ENCODE data around the gene TTC31.
"Not testable (repeated sequence)": the region's sequence is repeated elsewhere in the genome, so short reads cannot be mapped to it uniquely, and the experiment has no call there.

Gene TTC31
- 5.8 to 24.9 (median 17.6) reads per million in 18 experiments for total RNA-seq

DNA sequence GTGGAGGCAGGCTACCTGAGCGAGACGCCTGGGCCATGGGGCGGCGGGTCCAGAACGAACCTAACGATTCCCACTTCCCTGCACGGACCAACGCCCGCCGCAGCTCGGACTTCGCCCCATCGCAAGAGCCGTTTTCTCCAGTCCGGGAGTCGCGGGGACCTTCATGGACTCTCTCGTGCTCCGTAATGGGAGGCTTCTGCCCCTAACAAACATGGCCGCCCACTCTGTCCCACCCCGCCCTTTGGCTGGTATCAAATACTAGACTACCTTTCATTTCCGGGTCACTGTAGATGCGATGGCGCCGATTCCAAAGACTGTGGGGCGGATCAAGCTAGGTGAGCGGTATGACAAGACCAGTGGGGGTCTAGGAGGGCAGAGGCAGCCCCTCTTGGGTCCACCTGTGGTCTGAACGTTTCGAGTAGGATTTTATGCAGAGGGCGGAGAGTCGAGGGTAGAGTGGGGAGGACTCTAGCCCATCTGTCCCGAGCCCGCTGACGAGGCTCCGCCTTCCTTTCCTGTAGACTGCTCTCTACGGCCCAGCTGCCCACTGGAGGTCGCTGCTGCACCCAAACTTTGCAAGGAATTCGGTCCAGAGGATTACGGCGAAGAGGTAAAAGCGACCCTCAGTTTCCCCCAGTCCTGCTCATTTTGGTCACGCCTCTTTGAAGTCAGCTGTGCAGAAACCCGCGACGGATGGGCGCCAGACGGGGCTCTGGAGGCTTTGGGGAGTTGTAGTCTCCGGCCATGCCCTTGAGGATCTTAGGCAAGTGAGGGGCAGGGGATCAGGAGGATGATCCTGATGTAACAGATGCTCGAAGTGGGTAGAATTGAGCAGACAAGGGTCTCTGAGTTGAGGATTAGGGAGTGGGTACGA lies at the start of gene TTC31, which contains the start of gene CCDC142:
Gene TTC31 (plus strand): TSS at position 281 of the 874 bp plus-strand sequence. CDS start 15 bp downstream, at position 296.
Gene CCDC142 (minus strand): TSS at position 198 of the 874 bp plus-strand sequence. CDS start 161 bp downstream, at position 37.
- DNase-seq = peak; percentile 95 to 97

DNA sequence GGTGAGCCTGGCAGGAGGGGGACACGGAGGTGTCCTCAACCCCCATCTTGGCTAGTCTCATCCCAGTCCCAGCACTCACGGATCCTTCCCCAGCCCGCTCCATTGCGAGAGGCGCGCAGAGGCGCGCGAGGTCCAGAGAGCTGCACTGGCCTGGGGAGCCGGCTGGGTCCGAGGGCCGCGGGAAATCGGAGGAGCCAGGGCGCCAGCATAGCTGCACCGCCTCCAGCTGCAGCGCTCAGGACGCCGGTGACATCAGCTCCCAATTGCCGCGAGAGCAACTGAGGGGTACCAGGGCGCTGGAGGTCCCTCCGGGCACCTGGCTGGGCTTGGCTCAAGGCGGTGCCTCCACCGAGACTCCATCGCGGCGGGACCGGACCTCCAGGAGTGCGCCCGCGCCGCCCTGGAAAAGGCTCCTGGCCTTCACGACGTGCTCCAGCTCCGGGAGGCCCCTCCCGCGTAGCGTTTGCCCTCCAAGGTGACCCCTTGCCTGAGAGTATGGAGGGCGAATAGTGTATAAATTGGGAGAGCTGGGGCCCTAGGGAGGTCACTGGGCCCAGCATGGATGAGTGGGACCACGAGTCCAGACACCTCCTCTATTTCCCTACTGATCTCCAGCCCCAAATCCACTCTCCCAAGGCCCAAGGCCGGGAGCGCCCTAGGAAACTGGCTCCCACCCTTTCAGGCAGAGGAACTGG lies 46.6 kb upstream of the TTC31 start:
- no peak for DNase-seq

DNA sequence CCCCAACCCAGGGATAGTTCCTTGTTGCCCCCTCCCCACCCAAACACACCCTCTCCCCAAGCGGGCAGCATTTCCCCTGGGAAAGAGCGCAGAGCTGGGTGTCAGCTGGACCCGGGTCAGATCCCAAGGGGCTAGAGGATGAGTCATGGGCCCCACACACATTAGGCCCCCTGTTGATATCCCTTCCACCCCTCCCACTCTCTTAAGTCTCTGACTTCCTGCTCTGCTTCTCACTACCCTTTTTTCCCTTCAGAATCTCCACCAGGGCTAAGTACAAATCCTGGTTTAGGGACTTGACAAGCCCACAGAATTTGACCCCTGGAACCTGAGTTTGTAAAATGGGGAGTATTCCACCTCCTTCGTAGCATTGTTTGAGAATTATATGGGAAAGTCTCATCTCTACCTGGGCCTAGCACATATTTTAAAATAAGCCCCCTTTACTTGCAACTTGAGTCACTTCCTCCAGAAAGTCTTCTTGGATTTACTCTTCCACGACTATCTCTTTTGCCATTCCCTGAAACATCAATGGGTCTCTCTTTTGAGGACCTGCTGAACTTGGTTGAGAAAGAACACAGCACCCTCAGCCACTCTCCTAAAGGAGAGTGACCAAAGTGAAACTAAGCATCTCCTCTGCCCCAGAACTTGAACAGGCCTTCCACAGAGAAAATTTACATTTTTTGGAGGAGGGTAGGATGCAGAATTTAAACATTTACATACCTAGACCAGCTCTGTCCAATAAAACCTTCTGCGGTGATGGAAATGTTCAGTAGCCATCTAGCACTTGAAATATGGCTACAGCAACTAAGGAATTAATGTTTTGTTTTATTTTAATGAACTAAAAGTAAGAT lies 45.8 kb upstream of the TTC31 start:
- peak; percentile 20 to 46 for DNase-seq

DNA sequence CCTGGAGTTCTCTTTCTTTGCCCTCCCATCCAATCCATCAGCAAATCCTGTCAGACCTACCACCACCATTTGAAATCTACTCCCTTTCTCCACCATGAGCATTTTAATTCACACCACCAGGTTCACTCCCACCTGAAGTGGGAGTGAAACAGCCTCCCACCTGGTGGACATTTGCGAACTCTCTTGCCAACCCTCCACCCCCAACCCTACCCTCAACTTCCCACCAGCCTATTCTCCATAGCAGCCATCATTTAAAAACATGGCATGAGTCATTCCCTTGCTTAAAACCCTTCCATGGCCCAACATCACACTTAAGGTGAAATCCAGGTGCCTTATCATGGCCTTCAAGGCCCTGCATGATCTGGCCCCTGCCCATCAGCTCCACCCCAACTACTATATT lies 44.6 kb upstream of the TTC31 start:
- no peak for DNase-seq

DNA sequence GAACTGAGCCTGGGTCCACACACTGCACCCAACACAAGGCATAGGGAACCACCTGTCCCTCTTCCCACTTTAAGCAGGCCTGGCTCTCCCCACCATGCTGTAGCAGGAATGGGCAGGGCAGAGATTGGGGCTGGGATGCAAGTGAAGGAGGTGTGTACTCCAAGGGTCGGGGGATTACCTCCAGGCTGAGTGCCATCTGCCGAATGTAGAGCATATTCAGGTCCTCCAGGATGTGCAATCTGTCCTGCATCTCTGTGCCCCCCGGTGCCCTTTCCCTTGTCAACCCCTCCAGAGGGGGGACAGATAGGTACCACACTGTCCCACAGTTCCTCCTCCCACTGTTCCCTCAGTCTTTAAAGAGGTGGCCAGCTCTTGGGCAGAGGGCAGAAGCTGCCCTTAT lies 43.5 kb upstream of the TTC31 start:
- DNase-seq = no peak

DNA sequence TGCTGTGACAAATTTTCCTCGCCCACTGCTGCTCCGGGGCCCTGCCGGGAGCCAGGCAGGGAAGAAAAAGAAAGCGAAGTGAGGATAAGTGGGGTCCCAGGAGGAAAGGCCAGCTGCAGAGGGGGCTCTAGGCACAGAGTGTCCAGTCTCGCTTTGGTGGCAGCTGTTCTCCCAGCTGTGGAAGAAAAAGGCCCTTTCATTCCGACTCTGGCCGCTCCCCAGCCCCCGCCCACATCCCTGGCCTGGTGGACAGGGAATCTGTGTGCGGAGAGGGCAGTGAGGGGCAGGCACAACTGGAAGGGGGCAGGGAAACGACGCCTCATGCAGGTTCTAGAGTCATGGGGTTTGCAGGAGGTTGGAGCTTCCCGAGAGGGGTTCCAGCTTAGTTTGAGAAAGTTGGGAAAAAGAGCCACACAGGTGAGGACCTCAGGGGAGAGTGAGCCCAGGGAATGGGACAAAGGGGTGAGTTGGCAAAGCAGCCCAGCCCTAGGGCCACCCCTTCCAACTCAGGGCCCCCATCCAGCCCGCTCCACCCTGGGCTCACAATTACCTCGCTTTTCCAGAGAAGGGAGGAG lies 43.0 kb upstream of the TTC31 start:
- no peak for DNase-seq

DNA sequence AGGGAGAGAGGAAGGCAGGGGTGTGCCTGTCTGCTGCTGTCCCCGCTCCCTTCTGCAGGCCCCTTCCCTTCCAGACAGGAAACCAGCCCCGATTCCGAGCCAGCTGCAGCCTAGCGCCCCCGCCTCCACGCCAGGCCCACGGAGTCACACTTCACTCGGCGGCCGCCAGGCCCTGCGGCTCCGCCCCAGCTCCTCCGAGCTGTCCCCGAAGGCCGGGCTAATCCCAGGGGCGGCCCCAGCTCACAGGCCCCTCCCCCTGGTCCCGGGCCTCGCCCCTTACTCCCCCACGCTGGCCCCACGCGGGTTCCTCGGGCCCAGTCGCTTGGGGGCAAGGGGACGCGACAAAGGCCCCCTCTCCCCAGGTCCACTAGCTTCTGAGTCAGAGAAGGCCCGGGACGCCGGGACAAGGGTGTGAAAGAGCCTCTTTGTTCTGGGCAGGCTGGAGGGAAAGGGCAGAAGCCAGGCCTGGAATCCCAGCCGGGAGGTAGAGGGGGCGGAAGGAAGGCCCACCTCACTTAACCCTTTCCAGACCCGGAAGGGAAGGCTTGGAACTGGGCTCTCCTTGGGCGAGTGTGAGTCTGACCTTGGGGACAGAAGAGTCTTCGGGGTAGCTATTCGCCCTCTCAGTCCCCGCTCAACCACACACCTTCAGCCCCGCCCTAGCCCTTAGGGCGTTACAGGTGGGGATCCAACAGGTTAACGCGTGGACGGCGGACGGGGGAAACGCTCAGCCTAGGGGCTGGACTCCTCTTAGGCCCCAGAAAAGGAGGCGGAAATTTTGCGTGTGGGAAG lies 42.3 kb upstream of the TTC31 start:
- DNase-seq = peak; percentile 52 to 78

DNA sequence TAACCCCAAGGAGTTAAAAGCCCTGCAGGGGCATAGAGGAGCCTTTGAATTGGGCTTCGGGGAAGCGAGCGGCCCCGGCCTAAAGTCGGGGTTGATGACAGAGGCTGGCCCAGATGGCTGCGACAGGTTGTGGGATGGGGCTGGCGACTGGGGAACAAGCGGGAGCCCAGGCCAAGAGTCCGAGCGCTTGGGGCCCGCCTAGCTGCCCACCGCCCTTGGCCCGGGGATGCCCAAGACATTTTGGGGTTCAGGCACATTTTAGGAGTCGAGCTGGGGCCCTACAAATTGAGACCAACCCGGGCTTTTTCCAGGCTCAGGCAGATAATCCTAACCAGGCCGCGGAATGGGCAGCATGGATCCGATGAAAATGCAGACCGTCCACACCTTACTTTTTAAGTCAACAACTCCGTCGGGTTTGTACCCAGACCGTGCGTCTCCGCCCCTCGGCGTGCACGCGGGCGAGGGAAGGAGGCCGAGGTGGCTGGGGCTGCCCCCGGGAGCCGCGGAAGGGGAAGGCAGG lies 41.7 kb upstream of the TTC31 start:
- DNase-seq = no peak

DNA sequence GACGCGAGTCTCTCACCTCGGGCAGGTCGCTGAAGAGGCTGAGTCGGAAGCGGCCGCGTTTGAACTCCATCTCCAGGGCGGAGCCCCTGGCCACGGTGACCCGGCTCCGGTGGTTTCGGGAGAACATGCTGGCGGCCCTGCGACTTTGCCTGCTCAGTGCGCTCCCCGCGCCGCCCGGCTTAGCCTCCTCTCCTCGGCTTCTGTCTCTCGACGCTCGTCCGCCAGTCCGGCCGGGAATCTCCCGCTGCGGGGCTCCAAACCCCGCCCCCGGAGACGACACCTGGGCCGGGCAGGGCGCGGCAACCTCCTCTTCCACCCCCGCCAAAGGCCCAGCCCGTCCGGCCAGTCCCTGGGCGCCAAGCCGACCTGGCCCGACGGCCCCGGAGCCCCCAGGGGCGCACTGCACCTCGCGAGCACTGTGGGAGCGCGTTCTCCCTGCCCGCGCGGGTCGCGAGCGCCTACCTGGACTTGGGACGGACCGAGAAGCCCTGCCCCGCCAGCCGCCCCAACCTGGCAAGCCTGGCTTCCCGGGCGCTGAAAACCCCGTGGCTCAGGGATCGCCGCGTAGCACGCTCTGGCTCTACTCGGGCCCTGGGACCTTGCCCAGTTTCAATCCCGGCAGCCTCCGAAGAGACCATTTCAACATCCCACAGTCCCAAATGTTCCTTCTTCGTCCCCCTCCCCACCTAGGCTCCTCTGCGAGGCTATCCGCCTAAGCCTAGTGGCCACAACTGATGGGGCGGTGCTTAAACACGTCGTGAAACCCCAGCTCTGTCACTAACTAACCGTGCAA lies 41.0 kb upstream of the TTC31 start, which contains the start of gene RTKN:
Gene RTKN (minus strand): TSS at position 248 of the 793 bp plus-strand sequence. CDS start 121 bp downstream, at position 127.
- no peak for DNase-seq

DNA sequence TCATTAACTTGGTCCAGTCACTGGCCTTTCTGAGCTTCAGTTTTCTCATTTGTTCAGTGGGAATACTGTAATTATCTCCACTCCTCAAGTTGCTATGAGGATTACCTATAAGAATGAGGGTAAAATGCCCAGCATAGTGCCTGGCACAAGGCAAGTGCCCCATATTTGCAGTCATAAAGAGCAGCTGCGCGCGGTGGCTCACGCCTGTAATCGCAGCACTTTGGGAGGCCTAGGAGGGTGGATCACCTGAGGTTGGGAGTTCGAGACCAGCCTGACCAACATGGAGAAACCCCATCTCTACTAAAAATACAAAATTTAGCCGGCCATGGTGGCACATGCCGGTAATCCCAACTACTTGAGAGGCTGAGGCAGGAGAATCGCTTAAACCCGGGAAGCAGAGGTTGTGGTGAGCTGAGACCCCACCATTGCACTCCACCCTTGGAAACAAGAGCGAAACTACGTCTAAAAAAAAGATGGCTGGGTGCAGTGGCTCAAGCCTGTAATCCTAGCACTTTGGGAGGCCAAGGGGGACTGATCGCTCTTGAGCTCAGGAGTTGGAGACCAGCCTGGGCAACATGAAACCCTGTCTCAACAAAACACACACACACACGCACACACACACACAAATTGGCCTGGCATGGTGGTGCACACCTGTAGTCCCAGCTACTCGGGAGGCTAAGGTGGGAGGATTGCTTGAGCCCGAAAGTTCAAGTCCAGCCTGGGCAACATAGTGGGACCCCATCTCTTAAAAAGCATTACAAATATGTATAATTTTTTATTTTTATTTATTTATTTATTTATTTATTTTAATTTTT lies 40.2 kb upstream of the TTC31 start:
- DNase-seq = not testable (repeated sequence)

DNA sequence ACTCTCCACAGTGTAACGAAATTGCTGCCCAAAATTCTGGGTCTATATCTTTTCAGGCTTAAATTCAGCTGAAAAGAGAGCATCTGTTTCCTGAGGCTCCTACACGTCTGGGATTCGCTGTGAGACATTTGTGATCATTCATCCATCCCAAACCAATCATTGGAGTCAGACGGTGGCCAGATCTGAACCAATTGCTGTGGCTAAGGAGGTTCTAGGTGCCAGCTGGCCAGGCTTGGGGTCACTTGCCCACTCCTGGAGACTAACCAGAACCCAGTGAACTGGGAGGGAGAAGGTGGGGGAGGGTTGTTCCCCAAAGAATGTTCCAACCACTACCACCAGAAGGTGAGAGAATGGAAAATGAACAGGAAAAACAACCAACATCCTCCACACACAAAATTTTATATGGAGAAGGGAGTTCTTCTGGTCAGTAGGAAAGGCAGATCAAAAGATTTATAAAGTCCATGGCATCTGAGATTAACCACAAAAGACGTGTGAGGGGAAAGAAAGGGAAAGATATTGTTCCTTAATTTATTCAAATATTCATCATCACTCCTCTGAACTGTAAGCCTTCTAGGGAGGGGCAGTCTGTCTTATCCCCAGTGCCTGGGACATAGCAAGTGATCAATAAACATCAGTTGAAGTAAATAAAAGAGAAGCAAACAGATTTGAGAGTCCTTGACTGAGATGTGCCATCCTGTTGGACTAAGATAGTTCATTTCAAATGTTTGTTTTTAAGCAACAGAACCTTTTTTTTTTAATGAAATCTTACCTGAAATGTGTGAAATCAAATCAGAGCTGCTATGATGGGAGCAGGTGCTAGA lies 38.2 kb upstream of the TTC31 start:
- DNase-seq = no peak

DNA sequence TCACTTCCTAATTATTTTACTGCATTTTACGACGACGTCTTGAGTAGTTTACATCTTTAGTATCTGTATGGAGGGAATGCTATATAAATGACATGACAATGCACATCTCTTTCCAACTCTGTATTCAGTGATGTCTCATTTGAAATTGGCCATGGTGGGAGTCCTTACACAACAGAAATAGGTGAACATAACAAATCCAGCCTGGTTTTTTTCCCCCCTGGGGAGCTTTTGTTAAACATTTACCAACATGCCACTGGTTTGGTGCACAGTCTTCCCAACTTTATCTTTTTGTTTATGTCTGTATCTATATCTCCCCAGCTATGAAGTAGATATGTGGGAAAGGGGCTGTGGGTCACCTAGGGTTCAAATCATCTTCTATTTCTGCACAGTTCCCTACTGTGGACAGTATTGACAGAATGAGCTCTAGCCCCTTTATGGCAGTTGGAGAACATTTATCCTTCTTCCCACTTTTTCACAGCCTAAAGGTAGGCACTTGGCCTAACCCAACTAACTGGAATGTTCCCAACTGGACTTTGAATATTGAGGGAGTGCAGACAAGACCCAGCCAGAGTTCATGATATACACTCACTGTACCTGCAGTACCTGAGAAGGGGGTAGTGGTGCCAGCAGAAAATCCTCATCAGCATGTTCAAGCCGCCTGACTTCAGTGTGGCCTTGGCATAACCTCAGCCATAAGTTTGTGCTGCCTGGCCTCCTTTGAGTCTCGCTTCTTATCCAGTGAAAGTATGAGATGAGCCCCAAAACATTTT lies 35.5 kb upstream of the TTC31 start:
- DNase-seq = no peak

DNA sequence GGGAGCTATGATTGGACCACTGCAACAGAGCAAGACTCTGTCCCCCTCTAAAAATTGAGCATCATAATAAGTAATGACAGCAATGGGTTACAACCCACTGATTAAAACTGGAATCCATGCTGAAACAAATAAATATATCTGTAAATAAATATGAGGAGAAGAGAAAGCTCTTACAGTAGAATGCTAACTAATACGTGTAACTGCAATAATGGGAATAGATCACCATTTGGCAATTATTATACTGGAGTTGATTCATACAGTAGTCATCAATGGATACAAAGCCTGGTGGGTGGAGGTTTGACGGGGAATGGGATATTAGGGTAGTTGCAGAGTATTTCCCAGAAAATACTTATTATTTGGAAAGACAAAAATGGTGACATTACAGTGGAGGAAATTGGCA lies 34.1 kb upstream of the TTC31 start:
- no peak for DNase-seq

DNA sequence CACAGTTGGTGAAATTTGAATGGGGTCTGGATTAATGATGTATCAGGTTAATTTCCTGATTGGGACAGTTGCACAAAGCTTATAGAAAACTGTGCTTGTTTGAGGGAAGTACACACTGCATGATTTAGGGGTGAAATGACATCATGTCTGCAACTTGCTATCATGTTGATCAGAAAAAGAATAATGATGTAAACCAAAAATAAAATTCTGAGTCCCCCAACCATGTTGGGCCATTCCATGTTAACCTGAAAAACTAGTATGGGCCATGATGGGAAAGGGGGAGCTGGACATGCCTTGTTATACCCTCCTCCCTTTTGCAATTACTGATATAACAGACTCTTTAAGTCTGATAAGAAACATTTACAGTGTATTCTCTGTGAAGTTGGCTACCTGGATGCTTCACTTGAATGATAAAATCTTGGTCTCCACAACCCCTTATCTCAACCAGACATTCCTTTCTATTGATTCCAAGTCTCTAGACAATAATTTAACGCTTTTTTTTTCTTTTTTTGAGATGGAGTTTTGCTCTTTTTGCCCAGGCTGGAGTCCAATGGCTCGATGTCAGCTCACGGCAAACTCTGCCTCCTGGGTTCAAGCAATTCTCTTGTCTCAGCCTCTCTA lies 32.2 kb upstream of the TTC31 start:
- no peak for DNase-seq

DNA sequence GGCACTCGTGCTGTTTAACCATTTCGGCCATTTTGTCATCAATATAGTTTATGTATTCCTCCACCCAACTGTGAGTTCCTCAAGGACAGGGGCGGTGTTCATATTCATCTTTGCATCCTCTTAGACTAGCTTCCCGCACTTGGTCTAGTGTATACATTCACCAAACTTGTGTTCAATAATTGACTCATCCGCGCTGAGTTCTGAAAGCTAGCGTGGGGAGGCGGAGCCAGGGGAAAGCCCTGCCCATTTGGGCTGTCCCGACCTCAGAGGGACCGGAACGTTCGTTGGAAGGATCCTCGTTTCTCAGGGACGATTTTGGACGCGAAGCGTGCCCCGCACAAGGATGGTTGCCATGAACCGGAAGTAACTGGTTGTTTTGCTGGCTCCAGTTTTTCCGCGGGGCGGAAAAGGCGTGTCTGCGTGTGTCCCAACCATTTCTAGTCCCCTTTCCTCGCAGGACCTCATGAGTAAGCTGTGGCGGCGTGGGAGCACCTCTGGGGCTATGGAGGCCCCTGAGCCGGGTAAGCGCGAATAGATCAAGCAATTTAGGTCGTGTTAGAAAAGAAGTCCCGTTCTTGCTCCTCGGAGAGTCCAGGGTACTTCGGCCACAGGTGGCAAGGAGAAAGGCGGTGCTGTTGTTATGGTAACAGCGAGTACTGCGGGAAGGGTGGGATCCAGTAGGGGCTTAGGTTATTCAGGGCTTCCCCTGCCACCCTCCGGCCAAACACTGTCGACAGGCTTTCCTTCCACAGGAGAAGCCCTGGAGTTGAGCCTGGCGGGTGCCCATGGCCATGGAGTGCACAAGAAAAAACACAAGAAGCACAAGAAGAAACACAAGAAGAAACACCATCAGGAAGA lies 28.0 kb upstream of the TTC31 start, which contains the start of gene INO80B:
Gene INO80B (plus strand): TSS at position 434 of the 858 bp plus-strand sequence. CDS start 30 bp downstream, at position 464.
- peak; percentile 99 for DNase-seq

DNA sequence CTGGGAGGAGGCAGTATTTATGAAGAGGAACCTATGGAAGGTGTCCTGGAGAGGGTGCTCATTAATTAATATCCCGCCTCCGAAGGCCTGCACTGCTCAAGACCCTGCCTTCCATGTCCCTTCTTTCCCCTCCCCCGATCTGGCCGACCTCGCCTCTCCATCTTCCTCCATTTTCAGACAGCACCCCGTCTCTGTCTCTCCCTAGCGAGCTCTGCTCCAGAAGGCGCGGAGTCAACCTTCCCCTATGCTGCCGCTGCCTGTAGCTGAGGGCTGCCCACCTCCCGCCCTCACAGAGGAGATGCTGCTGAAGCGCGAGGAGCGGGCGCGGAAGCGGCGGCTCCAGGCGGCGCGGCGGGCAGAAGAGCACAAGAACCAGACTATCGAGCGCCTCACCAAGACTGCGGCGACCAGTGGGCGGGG lies 25.7 kb upstream of the TTC31 start:
- no peak for DNase-seq

Data from inflammatory macrophage (primary cell).